ENCODE measurements around the gene PPP1R18.

DNA sequence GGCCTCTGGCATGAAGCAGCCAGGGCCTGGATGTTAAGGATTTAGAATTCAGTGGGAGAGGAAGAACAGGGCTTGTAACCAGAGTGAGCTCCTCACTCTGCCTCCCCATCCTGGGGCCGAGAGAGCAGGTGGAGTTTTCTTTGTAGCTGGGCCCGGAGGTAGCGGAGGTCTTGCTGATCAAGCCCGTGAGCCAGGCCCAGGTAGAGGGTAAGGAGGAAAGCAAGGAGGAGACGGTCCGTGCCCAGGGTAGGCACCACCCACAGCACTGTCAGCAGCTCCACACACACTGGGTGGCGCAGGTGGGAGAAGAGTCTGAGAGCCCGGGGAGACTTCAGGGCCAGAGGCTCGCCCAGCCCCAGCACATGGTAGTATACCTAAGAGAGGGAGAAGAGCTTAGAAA, 2.1 kb upstream of the PPP1R18 start:
- TF ChIP-seq, protein P1, sequence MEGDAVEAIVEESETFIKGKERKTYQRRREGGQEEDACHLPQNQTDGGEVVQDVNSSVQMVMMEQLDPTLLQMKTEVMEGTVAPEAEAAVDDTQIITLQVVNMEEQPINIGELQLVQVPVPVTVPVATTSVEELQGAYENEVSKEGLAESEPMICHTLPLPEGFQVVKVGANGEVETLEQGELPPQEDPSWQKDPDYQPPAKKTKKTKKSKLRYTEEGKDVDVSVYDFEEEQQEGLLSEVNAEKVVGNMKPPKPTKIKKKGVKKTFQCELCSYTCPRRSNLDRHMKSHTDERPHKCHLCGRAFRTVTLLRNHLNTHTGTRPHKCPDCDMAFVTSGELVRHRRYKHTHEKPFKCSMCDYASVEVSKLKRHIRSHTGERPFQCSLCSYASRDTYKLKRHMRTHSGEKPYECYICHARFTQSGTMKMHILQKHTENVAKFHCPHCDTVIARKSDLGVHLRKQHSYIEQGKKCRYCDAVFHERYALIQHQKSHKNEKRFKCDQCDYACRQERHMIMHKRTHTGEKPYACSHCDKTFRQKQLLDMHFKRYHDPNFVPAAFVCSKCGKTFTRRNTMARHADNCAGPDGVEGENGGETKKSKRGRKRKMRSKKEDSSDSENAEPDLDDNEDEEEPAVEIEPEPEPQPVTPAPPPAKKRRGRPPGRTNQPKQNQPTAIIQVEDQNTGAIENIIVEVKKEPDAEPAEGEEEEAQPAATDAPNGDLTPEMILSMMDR (IDR thresholded peaks at IDR 0.05): no peak
- no peak for TF ChIP-seq POLR2A (IDR thresholded peaks at IDR 0.05)

Data from stomach (tissue), 4 donors.